HG03103 (cell line): ENCODE results near the gene SMARCA4.

Source experiments
- ATAC-seq: cut with Tn5 transposase; IDR thresholded peaks from one replicate; pipeline ENCODE4 v1.9.1; 2021; ENCODE audit warnings: low read depth; ENCODE audit not compliant: unreplicated experiment

The SMARCA4 gene

GRCh38 chr19:10960314-10961072 lies at the start of gene SMARCA4:
SMARCA4 (plus strand) TSS chr19:10961030; CDS start chr19:10984152, 23,122 bp downstream.
- peak; percentile 69 for ATAC-seq

- ATAC-seq: no peak
Observed at GRCh38 chr19:10911579-10912363, 49.1 kb upstream of the SMARCA4 start.

GRCh38 chr19:10912619-10913018 lies 48.2 kb upstream of the SMARCA4 start:
- no peak for ATAC-seq

- ATAC-seq: no peak
Observed at GRCh38 chr19:10913716-10914340, 47.0 kb upstream of the SMARCA4 start.

GRCh38 chr19:10915130-10916091 lies 45.4 kb upstream of the SMARCA4 start:
- no peak for ATAC-seq

- no peak for ATAC-seq
Observed at GRCh38 chr19:10916602-10917001, 44.2 kb upstream of the SMARCA4 start.

GRCh38 chr19:10918359-10918758 lies 42.5 kb upstream of the SMARCA4 start:
- no peak for ATAC-seq

GRCh38 chr19:10919352-10920287 lies 41.2 kb upstream of the SMARCA4 start:
- no peak for ATAC-seq

GRCh38 chr19:10920288-10920655 lies 40.6 kb upstream of the SMARCA4 start:
- no peak for ATAC-seq

GRCh38 chr19:10920781-10921180 lies 40.0 kb upstream of the SMARCA4 start:
- ATAC-seq: no peak

- ATAC-seq: no peak
Observed at GRCh38 chr19:10921199-10921909, 39.5 kb upstream of the SMARCA4 start.

GRCh38 chr19:10921910-10922637 lies 38.8 kb upstream of the SMARCA4 start:
- ATAC-seq: no peak

GRCh38 chr19:10922638-10923014 lies 38.2 kb upstream of the SMARCA4 start:
- ATAC-seq: no peak

GRCh38 chr19:10923260-10924112 lies 37.3 kb upstream of the SMARCA4 start:
- no peak for ATAC-seq

GRCh38 chr19:10924597-10924996 lies 36.2 kb upstream of the SMARCA4 start:
- ATAC-seq: no peak

GRCh38 chr19:10927730-10928562 lies 32.9 kb upstream of the SMARCA4 start:
- no peak for ATAC-seq
